Neuron (in vitro differentiated cells): ENCODE data around the gene ADCY5.

Experiments used
- H2AFZ ChIP-seq: one replicate; pipeline ENCODE4 v1.6.1; 2013; ENCODE audit warnings: low read depth, mild to moderate bottlenecking, inconsistent platforms, low read length, moderate library complexity
- H3K27me3 ChIP-seq: one replicate; pipeline ENCODE4 v1.6.1; 2013; ENCODE audit warnings: low read length; ENCODE audit not compliant: insufficient read depth
- H3K36me3 ChIP-seq: one replicate; pipeline ENCODE4 v1.6.1; 2013; ENCODE audit warnings: low read length; ENCODE audit not compliant: insufficient read depth
- H3K4me1 ChIP-seq: one replicate; pipeline ENCODE4 v1.6.1; 2013; ENCODE audit warnings: low read length; ENCODE audit not compliant: insufficient read depth
- H3K4me3 ChIP-seq: 2 replicates; pipeline ENCODE4 v1.5.1; 2013; ENCODE audit warnings: mild to moderate bottlenecking, low read length, moderate library complexity
- H3K9me3 ChIP-seq: one replicate; pipeline ENCODE4 v1.6.1; 2013; ENCODE audit warnings: low read length

The ADCY5 gene

DNA sequence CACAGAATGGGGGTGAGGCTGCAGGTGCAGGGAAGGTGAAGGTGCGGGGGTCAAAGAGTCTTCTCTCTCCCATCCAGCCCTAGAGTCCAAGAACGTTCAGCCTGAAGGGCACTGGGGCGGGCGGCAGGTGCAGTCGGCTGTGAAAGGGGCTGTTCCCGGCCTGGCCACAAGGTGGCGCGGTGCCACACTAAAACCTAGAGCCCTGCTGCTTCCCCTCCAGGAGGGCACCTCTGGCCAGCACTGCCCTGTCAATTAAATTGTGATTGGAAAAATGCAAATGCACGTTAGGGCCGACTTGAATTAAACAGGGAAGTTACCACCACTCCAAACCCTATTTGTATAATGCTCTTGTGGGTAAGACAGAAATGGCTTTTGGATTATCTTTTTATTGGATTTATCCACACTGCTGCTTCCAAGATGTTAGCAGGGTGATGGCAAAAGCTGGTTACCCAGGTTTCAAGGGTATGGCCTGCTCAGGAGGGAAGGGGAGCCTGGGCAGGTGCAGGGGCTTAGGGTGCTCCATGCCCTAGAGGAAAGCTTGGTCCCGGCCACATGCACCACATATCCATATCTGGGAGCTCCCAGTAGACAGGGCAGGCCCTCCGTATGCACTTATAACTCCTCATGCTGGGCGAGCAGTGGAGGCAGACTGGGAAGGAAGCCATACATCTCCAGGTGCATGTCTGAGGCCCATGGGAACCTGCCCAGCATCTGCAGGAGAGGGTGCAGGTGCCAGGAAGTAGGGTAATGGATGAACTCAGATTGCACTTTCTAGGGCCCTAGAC lies 119.8 kb downstream of the ADCY5 start:
- Histone ChIP-seq H3K9me3 (no peaks in the 10 kb centered on the region), H3K4me3 (no peak overlapping the region), H3K36me3 (no peaks in the 10 kb centered on the region), H3K4me1 (no peaks in the 10 kb centered on the region), H2AFZ (no peak overlapping the region), H3K27me3 (peaks cover 15% of the 10 kb centered on the region)

DNA sequence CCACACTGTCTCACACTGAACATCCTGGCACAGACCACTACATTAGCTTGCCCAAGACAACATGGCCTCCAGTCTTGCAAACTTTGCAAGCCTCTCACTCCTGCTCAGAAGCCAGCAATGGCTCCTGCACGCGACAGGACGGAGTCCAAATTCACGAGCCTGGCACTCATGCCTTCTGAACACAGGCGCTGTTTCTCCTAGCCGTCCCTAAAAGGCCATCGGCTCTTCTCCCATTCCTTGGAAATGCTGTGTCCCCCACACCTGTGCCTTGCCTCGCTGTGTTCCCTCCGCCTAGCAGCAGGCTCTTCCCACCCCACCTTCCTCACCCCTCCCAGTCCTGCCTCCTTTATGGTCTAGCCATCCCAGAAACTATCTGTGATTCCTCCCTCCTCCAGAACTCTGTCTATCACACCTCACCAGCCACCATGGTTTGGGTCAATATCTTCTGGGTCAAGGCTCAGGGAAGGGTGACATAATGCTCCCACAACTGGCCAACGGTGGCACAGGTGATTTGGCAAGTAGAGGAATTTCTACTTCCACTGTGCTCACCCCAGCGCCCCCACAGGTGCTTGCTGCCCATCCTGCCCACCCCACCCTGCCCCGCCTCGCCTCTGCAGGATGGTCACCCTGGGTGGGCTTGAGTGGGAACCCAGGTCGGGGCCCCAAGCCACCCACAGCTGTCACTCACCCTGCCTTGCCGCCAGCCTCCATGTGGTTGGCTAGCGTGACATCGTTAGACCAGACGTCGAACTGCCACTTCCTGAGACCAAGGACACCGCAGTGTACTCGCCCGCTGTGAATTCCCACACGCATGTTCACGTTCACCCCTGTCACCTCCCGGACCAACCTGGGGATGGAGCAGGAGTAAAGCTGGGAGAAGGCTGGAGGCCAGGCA lies 120.7 kb downstream of the ADCY5 start:
- Histone ChIP-seq H3K4me3 (no peak overlapping the region), H3K9me3 (no peaks in the 10 kb centered on the region), H3K36me3 (no peaks in the 10 kb centered on the region), H3K27me3 (peaks cover 15% of the 10 kb centered on the region), H2AFZ (no peak overlapping the region), H3K4me1 (no peaks in the 10 kb centered on the region)

DNA sequence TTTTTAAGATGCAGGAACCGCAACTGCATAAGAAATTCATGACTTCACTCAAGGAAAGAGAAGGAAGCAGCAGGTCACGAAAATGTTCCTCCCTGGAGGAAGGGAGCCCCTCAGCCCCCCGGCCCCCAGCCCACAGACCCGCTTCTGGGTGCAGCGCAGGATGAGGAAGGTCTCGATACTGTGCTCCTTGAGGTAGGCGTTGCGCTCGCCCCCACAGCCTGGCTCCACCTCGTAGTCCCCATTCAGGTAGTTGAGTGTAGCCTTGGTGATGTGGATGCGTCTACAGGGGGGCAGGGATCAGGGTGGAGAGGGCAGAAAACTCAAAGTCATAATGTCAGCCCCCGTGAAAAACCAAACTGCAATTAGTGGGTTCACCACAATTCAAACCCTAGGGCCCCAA lies 121.4 kb downstream of the ADCY5 start:
- no peaks in the 10 kb centered on the region for H3K4me1 ChIP-seq
- H3K27me3 ChIP-seq = peaks cover 15% of the 10 kb centered on the region
- H3K9me3 ChIP-seq = no peaks in the 10 kb centered on the region
- no peaks in the 10 kb centered on the region for H3K36me3 ChIP-seq
- H2AFZ ChIP-seq = no peak overlapping the region
- no peak overlapping the region for H3K4me3 ChIP-seq

DNA sequence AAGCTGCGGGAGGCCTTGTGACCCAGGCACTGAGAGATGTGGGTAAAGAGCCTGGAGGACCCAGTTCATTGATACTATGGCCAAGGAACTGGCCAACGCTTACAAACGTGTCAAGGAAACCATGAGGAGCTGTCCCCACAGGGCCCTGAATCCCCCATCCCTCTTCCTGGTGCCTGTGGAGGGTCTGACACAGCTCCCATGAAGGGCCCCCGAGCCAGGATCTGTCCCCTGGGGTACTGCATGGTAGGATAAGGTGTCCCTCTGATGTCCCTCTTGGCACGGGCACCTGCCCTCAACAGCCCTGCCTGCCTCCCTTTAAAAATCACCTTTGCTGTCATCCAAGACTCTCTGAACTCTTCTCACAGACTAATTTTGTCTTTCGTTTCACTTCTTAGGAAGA lies 122.4 kb downstream of the ADCY5 start:
- H2AFZ ChIP-seq = no peak overlapping the region
- H3K4me1 ChIP-seq = no peaks in the 10 kb centered on the region
- H3K36me3 ChIP-seq = no peaks in the 10 kb centered on the region
- no peaks in the 10 kb centered on the region for H3K9me3 ChIP-seq
- H3K27me3 ChIP-seq = peaks cover 15% of the 10 kb centered on the region
- no peak overlapping the region for H3K4me3 ChIP-seq

DNA sequence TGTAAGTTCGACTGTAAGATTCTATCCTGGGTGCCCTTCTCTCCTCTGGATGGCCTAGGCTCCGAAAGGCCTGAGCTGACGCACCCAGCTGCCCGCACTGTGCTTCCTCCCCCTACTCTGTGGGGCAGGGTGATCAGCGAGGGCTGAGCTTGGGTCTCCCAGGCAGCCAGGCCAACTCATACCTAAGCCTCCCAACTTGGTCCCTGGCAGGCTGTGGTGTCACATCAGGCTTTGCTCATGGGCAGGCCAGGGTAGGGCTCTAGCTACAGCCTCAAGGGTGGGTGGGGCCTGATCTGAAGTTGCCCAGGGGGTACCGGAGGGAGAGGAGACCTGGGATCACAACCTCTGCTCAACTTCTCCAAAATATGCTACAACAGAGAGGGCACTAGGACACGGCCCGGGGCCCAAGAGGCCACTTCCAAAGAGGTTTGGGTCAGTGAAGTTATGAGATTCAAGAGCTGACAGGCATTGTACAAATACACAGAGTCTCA lies 123.1 kb downstream of the ADCY5 start:
- Histone ChIP-seq H3K9me3 (no peaks in the 10 kb centered on the region), H3K4me3 (no peak overlapping the region), H2AFZ (no peak overlapping the region), H3K27me3 (peaks cover 15% of the 10 kb centered on the region), H3K4me1 (no peaks in the 10 kb centered on the region), H3K36me3 (no peaks in the 10 kb centered on the region)

DNA sequence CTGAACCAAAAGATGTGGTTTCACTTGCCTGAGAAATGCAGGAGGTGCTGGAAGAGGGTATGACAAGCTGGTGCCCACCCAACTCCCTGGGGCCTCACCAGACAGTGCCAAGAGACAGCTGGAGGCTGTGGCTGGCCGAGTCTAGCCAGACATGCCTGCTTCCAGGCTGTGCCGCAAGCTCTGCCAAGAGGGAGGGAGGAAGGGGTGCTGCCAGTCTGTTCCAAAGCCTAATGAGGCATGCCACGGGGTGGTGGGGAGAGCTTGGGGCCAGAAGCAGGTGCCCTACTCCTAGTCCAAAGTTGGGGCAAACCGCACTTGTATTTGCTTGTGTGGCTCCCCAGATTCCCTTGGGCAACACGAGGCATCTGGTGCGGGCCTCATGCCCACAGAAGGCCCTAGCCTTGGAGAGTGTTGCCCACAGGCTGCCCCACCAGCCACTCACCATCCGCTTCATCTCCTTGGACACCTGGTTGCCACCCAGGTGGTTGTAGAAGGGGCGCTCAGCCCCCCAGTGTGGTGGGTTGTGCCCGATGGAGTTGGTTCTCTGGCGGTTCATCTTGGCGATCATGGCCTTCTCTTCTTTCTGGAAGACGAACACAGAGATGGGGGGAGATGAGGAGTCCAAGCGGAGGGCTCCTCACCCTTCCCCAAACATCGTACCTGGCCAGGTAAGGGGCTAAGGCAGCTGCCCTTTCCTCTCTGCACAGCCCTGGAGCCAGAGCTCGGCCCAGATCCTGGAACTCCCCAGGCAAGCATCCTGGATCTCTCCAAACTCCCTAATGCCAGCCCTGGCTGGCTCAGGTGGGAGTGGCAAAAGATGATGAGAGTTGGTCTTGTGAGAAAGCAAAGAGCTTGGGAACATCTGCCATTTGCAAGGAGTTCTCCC lies 123.8 kb downstream of the ADCY5 start:
- H3K27me3 ChIP-seq = peaks cover 15% of the 10 kb centered on the region
- no peak overlapping the region for H2AFZ ChIP-seq
- H3K9me3 ChIP-seq = no peaks in the 10 kb centered on the region

DNA sequence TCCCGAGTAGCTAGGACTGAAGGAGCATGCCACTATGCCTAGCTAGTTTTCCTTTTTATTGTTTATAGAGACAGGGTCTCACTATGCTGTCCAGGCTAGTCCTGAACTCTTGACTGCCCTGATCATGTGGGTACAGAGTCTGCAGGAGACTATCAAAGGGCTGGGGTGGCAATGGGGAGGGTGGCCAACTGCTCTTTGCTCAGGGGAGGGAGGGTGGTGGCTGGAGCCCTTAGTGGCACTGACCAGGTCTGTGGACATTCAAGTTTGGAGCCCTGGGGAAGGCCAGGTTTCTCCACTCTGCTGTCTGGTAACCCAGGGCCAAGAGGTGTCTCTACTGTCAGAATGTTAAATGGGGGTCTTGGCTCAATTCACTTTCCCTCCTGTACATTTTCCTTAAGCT lies 125.1 kb downstream of the ADCY5 start:
- Histone ChIP-seq H3K4me1 (peaks cover 13% of the 10 kb centered on the region), H3K9me3 (no peaks in the 10 kb centered on the region), H3K4me3 (no peak overlapping the region), H2AFZ (no peak overlapping the region), H3K36me3 (no peaks in the 10 kb centered on the region), H3K27me3 (peaks cover 15% of the 10 kb centered on the region)

More for the DNA sequence above, 123.8 kb downstream of the ADCY5 start:
- H3K36me3 ChIP-seq = no peaks in the 10 kb centered on the region
- no peak overlapping the region for H3K4me3 ChIP-seq
- H3K4me1 ChIP-seq = peaks cover 4% of the 10 kb centered on the region

DNA sequence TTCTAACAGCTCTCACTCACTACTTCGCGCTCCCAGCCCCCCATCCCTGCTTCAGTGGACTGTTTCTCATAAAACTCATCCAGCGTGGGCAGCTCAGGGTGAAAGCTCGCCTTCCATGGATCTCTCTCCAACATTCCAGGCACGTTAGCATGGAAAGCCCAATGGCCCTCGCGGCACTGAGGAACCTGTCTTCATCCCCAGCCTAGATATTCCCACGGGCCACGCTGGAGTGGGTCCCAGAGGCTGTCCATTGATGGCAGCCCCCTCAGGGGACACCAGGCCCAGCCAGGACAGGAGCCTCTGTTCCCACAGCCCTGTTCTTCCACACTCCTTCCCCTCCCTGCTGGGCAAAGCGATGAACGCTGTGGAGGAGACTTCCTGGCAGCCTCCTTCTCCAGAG lies 126.0 kb downstream of the ADCY5 start:
- no peak overlapping the region for H3K4me3 ChIP-seq
- peaks cover 13% of the 10 kb centered on the region for H3K27me3 ChIP-seq
- peaks cover 13% of the 10 kb centered on the region for H3K4me1 ChIP-seq
- no peak overlapping the region for H2AFZ ChIP-seq
- H3K36me3 ChIP-seq = no peaks in the 10 kb centered on the region
- no peaks in the 10 kb centered on the region for H3K9me3 ChIP-seq

DNA sequence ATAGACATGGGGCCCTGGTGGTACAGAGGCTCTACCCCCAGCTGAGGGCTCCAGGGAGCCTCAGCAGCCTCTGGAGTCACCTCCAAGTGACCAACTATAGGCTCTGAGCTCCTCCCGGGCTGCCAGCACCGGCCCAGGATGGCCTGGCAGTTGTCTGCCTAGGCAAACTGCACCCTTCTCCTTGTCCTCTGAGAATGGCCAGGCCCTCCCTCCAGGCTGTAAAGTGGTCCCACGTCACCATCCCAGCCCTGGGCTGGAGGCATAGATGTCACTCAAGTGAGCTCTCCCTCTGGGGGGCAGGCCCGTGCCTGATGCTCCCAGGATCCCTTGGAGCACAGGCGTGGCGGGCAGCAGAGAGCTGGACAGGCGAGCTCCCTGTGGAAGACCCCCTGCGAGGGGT lies 127.1 kb downstream of the ADCY5 start:
- Histone ChIP-seq H3K36me3 (no peaks in the 10 kb centered on the region), H2AFZ (no peak overlapping the region), H3K4me1 (peaks cover 13% of the 10 kb centered on the region), H3K4me3 (no peak overlapping the region), H3K9me3 (no peaks in the 10 kb centered on the region), H3K27me3 (peaks cover 6% of the 10 kb centered on the region)

DNA sequence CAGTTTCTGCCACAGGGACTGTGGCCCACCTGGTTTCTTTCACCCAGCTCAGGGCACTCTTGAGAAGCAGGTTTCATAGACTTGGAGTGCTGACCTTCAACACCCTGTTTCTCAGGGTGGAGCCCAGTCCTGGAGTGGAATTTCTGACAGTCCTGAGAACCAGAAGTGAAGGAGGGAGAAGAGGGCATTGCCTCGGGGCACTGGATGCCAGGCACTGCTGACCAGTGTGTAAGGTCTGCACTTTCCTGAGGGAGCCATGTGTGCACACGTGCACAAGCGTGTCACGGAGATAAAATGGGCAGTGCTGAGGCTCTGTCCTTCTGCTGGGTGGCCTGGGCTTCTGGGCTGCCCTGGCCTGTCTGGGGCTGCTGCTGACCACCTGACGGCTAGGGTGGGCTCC lies 128.7 kb downstream of the ADCY5 start:
- H3K36me3 ChIP-seq = no peaks in the 10 kb centered on the region
- peaks cover 13% of the 10 kb centered on the region for H3K4me1 ChIP-seq
- H3K9me3 ChIP-seq = no peaks in the 10 kb centered on the region
- H2AFZ ChIP-seq = no peak overlapping the region
- peaks cover 5% of the 10 kb centered on the region for H3K27me3 ChIP-seq
- no peak overlapping the region for H3K4me3 ChIP-seq

DNA sequence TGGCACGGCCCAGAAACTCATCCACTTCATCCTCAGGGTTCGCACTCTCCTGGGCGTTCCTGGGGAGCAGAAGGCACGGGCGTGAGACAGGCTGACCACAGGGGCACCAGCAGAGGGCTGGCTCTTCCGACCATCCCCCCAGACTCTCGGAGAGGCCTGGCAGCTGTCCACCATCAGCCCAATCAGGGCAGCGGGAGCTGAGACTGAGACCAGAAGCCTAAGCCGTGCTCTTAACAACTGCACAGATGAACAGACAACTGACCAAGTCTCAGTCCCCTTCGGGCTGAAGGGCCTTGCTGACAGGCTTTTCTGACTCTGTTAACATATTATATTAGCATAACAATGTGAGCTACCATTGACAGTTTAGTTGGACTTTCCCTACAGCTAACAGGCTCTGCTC lies 129.1 kb downstream of the ADCY5 start:
- Histone ChIP-seq H3K36me3 (no peaks in the 10 kb centered on the region), H3K4me1 (peaks cover 13% of the 10 kb centered on the region), H3K9me3 (no peaks in the 10 kb centered on the region), H3K4me3 (no peak overlapping the region), H3K27me3 (peaks cover 5% of the 10 kb centered on the region), H2AFZ (no peak overlapping the region)

DNA sequence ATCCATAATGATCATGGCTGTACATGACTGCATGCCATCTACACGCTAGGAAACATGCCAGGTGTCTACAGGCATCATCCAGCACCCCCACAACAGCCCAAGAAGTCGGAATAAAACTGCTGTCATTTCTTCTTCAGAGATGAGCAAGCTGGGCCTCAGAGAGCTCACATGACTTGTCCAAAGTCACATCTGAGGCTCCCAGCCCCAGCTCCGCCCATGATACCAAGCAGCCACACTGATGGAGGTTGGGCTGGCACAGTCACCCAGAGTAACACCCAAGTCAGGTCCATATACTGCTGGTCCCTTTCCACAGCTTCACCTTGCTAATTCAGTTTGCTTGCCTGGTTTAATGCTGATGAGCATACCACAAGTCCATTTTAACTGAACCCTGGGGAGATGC lies 130.5 kb downstream of the ADCY5 start:
- no peaks in the 10 kb centered on the region for H3K36me3 ChIP-seq
- peaks cover 13% of the 10 kb centered on the region for H3K4me1 ChIP-seq
- no peaks in the 10 kb centered on the region for H3K9me3 ChIP-seq
- H2AFZ ChIP-seq = no peak overlapping the region
- no peak overlapping the region for H3K4me3 ChIP-seq
- H3K27me3 ChIP-seq = peaks cover 8% of the 10 kb centered on the region
